Prostate gland (tissue), 2 donors: Measurements from ENCODE around the gene ODAD2. TPM values are rescaled to one million over a fixed set of nuclear protein-coding genes. Genes with fewer than 3 reads are reported as not detected.

ENCODE experiments used
- DNase-seq: peaks from one replicate; pipeline ENCODE4 v3.0.0-alpha.2; 2019; ENCODE audit warnings: low spot score
- H3K27ac ChIP-seq, 2 donors: fragments of 200-600 bp; sonication (generic); 2 replicates each; pipeline ENCODE4 v1.5.1; 2017 to 2019
- H3K27me3 ChIP-seq: fragments of 200-600 bp; sonication (generic); replicated peaks from 2 replicates; pipeline ENCODE4 v1.5.1; 2019; ENCODE audit not compliant: insufficient read depth
- H3K36me3 ChIP-seq, 2 donors: fragments of 200-600 bp; sonication (generic); 1 replicate in 1 of 2; 2 replicates in 1 of 2; pipeline versions ENCODE4 v1.5.1 to v1.8.1; 2017 to 2019
- H3K4me1 ChIP-seq: fragments of 200-600 bp; sonication (generic); replicated peaks from 2 replicates; pipeline ENCODE4 v1.5.1; 2019
- H3K4me3 ChIP-seq, 2 donors: fragments of 200-600 bp; sonication (generic); 2 replicates each; pipeline ENCODE4 v1.5.1; 2017 to 2019
- H3K9me3 ChIP-seq: fragments of 200-600 bp; sonication (generic); 2 replicates; pipeline ENCODE4 v1.5.1; 2017
- CTCF ChIP-seq, 4 experiments: fragments of 200-600 bp in 2 of 4; fragments of 450-650 bp in 2 of 4; sonication (generic) in 2 of 4; IDR thresholded peaks; 1 replicate in 3 of 4; 2 replicates in 1 of 4; pipeline ENCODE4 v1.5.1; 2016 to 2019; ENCODE audit warnings: antibody characterized with exemption in 4 of 4, mild to moderate bottlenecking in 2 of 4, moderate library complexity in 2 of 4
- POLR2A ChIP-seq: fragments of 450-650 bp; IDR thresholded peaks from one replicate; pipeline ENCODE4 v1.6.1; 2016; ENCODE audit warnings: antibody characterized with exemption, mild to moderate bottlenecking
- POLR2AphosphoS5 ChIP-seq: sonication (generic); formaldehyde crosslinking; IDR thresholded peaks from one replicate; pipeline ENCODE4 v1.6.1; 2017; ENCODE audit warnings: antibody characterized with exemption
- WGBS: methylation state at CpG from one replicate; pipeline ENCODE4 v1.1.5; 2018; 5-methylcytosine and 5-hydroxymethylcytosine counted together
- intact Hi-C: fragments of 100-400 bp; cut with DNase I; formaldehyde crosslinking; loops from one replicate; pipeline ENCODE4 v1.14.2; 2022
- total RNA-seq, 2 donors: library from RNA; depleted of rRNA; stranded (reverse); fragments of >200 nt; gene quantifications; one replicate each; pipeline ENCODE4 v1.1.0, GENCODE V29; 2016

Gene ODAD2
- total RNA-seq, 2 donors from 2014 or later: 1.3 to 6.6 TPM

DNA sequence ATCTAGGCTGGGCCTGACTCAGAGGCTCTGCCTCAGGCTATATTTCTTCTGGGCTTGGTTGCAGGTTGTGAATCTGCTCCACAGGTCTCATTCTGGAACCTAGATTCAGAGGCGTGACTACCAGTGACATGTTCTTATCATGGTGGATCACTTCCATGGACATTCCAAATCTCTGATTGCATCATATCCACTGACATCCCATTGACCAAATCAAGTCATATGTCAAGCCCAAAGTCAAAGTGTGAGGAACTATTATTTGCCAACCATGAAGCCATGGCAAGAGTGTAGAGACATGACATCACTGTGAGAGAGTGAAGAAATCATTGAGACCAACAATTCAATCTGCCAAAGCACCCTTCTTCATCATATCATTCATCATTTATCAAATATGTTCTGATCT lies 11.9 kb upstream of the ODAD2 start:
- H3K36me3 ChIP-seq: peaks cover 0 to 2% of the 10 kb centered on the region in 2 donors
- TF ChIP-seq POLR2A (no peak), POLR2AphosphoS5 (no peak), CTCF (IDR thresholded peaks at IDR 0.05) (no peak)
- H3K9me3 ChIP-seq: no peaks in the 10 kb centered on the region
- H3K4me1 ChIP-seq: no peaks in the 10 kb centered on the region
- no peaks in the 10 kb centered on the region for H3K27me3 ChIP-seq
- DNase-seq: no peak
- no peak overlapping the region for H3K27ac ChIP-seq
- WGBS: 96% methylated on average over 1 of the region's 1 CpG
- intact Hi-C loops: no loop called here
- no peak overlapping the region for H3K4me3 ChIP-seq

DNA sequence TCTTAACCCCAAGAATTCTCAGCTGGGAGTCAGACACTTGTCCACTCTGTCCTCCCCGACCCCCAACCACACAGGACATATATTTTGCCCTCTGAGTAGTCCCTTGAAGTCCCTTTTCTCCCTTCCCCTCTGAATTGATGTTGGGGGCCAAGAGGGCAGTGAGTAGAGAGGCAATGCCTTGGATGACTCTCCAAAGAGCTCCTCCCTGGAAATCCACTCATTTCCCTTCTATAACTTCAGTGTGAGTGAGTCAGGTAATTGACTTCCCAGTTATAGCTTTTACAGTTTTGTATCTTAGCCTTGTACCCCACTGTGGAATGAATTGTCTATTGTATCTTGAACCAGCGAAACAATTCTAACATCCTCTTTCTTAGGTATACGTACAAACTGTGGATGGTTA lies 9.2 kb upstream of the ODAD2 start:
- no peak for DNase-seq
- Histone ChIP-seq H3K36me3 (peaks cover 0 to 2% of the 10 kb centered on the region in 2 donors), H3K9me3 (no peaks in the 10 kb centered on the region), H3K27ac (no peak overlapping the region), H3K4me3 (no peak overlapping the region), H3K27me3 (no peaks in the 10 kb centered on the region), H3K4me1 (no peaks in the 10 kb centered on the region)
- intact Hi-C loops: no loop called here
- WGBS: 67% methylated on average over 3 of the region's 3 CpGs
- TF ChIP-seq CTCF (IDR thresholded peaks at IDR 0.05) (no peak), POLR2A (no peak), POLR2AphosphoS5 (no peak)

GRCh38 chr10:28001353-28001752 lies 2.5 kb upstream of the ODAD2 start:
- Histone ChIP-seq H3K27me3 (no peaks in the 10 kb centered on the region), H3K27ac (no peak overlapping the region), H3K4me3 (no peak overlapping the region), H3K4me1 (no peaks in the 10 kb centered on the region), H3K9me3 (no peaks in the 10 kb centered on the region), H3K36me3 (no peaks in the 10 kb centered on the region)
- WGBS: 94% methylated on average over 7 of the region's 7 CpGs
- intact Hi-C loops: no loop called here
- TF ChIP-seq POLR2A (no peak), POLR2AphosphoS5 (no peak)
- no peak for DNase-seq

- no peaks in the 10 kb centered on the region for H3K4me1 ChIP-seq
- peak; percentile 8 for DNase-seq
- H3K27ac ChIP-seq: peak overlapping the region; percentile 61 to 74
- WGBS: under 1% methylated on average over 54 of the region's 62 CpGs
- peak overlapping the region; percentile 45 to 46 for H3K4me3 ChIP-seq
- no peaks in the 10 kb centered on the region for H3K36me3 ChIP-seq
- no peak for TF ChIP-seq CTCF (IDR thresholded peaks at IDR 0.05)
- no peak for TF ChIP-seq POLR2AphosphoS5
- no peak for TF ChIP-seq POLR2A
- H3K9me3 ChIP-seq: no peaks in the 10 kb centered on the region
- intact Hi-C loops: loop anchor here (5.0 kb wide), 2 partner anchors 184 to 256 kb away; no protein-coding TSS in a partner anchor
- H3K27me3 ChIP-seq: no peaks in the 10 kb centered on the region
Measured at GRCh38 chr10:27998178-27998953, 513 bp downstream of the ODAD2 start.

- TF ChIP-seq CTCF (IDR thresholded peaks at IDR 0.05) (no peak), POLR2A (no peak), POLR2AphosphoS5 (no peak)
- no peak for DNase-seq
- Histone ChIP-seq H3K4me3 (peak overlapping the region in 1 of 2 donors; percentile 46), H3K27ac (peak overlapping the region; percentile 61 to 74), H3K9me3 (no peaks in the 10 kb centered on the region), H3K4me1 (no peaks in the 10 kb centered on the region), H3K27me3 (no peaks in the 10 kb centered on the region), H3K36me3 (no peaks in the 10 kb centered on the region)
- intact Hi-C loops: loop anchor here (5.0 kb wide), 2 partner anchors 184 to 256 kb away; no protein-coding TSS in a partner anchor
- WGBS: 11% methylated on average over 5 of the region's 5 CpGs
Measured at GRCh38 chr10:27997865-27998177, 1.1 kb downstream of the ODAD2 start.
